Stomach (tissue), 4 donors: ENCODE measurements around the gene TNFRSF11A.

Experiments used
- EP300 ChIP-seq: sonication (generic); formaldehyde crosslinking; IDR thresholded peaks from one replicate; pipeline ENCODE4 v1.6.1; 2017; ENCODE audit warnings: antibody characterized with exemption
- POLR2A ChIP-seq, 4 donors: fragments of 450-650 bp; IDR thresholded peaks; one replicate each; pipeline ENCODE4 v1.6.1; 2016; ENCODE audit warnings: antibody characterized with exemption in 4 of 4, control low read depth in 2 of 4, mild to moderate bottlenecking in 1 of 4, moderate library complexity in 1 of 4
- POLR2AphosphoS5 ChIP-seq, 3 donors: sonication (generic); formaldehyde crosslinking; IDR thresholded peaks; one replicate each; pipeline ENCODE4 v1.6.1; 2016; ENCODE audit warnings: antibody characterized with exemption in 3 of 3
- TF ChIP-seq, protein P1 (sequence below), 7 experiments: fragments of 450-650 bp in 4 of 7; fragments of 200-600 bp in 3 of 7; sonication (generic) in 3 of 7; IDR thresholded peaks; one replicate each; pipeline ENCODE4 v1.5.1; 2016 to 2019; ENCODE audit warnings: antibody characterized with exemption in 7 of 7, control low read depth in 2 of 7, mild to moderate bottlenecking in 1 of 7

DNA sequence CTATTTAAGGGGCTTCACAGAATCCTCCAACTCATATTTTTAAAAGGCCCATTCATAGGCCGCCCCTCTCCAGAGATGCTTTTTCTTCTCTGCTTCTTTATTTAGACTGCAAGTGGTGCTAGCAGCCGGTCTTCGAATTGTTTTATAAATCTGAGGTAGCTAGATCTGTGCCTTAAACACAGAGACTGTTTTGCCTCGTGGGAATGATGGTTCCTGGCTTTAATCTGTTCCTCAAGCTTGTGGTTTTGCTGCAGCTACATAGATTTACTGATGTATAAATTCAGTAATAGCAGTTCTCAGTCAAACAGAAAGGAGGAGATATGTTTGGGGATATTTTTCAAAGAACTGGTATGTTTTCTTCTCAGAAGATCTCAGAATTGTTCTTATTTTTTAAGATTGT is 45.3 kb downstream of the TNFRSF11A start:
- TF ChIP-seq, protein P1, sequence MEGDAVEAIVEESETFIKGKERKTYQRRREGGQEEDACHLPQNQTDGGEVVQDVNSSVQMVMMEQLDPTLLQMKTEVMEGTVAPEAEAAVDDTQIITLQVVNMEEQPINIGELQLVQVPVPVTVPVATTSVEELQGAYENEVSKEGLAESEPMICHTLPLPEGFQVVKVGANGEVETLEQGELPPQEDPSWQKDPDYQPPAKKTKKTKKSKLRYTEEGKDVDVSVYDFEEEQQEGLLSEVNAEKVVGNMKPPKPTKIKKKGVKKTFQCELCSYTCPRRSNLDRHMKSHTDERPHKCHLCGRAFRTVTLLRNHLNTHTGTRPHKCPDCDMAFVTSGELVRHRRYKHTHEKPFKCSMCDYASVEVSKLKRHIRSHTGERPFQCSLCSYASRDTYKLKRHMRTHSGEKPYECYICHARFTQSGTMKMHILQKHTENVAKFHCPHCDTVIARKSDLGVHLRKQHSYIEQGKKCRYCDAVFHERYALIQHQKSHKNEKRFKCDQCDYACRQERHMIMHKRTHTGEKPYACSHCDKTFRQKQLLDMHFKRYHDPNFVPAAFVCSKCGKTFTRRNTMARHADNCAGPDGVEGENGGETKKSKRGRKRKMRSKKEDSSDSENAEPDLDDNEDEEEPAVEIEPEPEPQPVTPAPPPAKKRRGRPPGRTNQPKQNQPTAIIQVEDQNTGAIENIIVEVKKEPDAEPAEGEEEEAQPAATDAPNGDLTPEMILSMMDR (IDR thresholded peaks at IDR 0.05): no peak
- TF ChIP-seq POLR2A (IDR thresholded peaks at IDR 0.05) (no peak), POLR2AphosphoS5 (IDR thresholded peaks at IDR 0.05) (no peak), EP300 (no peak)
